Natural killer cell treated with Interleukin-12 subunit alpha and Interleukin-12 subunit beta and Interleukin-15 and Interleukin-18, amount 100 ng/mL, for 72 hours (primary cell): Measurements from ENCODE around the gene POGLUT3. TPM values are rescaled to one million over a fixed set of nuclear protein-coding genes. Genes with fewer than 3 reads are reported as not detected.

Source experiments
- ATAC-seq, 2 donors: fragments of 150-1000 bp; cut with Tn5 transposase in 1 of 2; sonication (Bioruptor Pico), chemical (Tn5 transposase) in 1 of 2; 2 replicates each; pipeline ENCODE4 v1.10.0; 2021
- DNase-seq: peaks from one replicate; pipeline ENCODE4 v3.0.0; 2022; ENCODE audit warnings: low spot score
- H3K27ac Mint-ChIP-seq, 2 donors: 1 replicate in 1 of 2; 2 replicates in 1 of 2; pipeline ENCODE4 v1.8.0; 2022; ENCODE audit warnings: mixed read lengths in 2 of 2, mild to moderate bottlenecking in 1 of 2, moderate library complexity in 1 of 2
- H3K27me3 Mint-ChIP-seq, 2 donors: 1 replicate in 1 of 2; 2 replicates in 1 of 2; pipeline ENCODE4 v1.8.0; 2022; ENCODE audit warnings: mixed read lengths in 2 of 2
- H3K36me3 Mint-ChIP-seq: one replicate; pipeline ENCODE4 v1.8.0; 2022; ENCODE audit warnings: mixed read lengths
- H3K4me1 Mint-ChIP-seq, 2 donors: 1 replicate in 1 of 2; 2 replicates in 1 of 2; pipeline ENCODE4 v1.8.0; 2022; ENCODE audit warnings: low read depth in 2 of 2, mixed read lengths in 2 of 2, mild to moderate bottlenecking in 1 of 2
- H3K4me3 Mint-ChIP-seq: one replicate; pipeline ENCODE4 v1.8.0; 2022; ENCODE audit warnings: mixed read lengths
- H3K9me3 Mint-ChIP-seq: 2 replicates; pipeline ENCODE4 v1.8.0; 2022; ENCODE audit warnings: mixed read lengths
- total RNA-seq, 2 donors: library from RNA; stranded (reverse); gene quantifications; one replicate each; pipeline ENCODE4 v1.2.3, GENCODE V29; 2022

Gene POGLUT3
- total RNA-seq, 2 donors from 2014 or later: 14.7 to 15.6 TPM

- Mint-ChIP-seq H3K4me1 (peaks cover 13 to 20% of the 10 kb centered on the region in 2 donors), H3K4me3 (no peak overlapping the region), H3K27ac (peak overlapping the region in 1 of 2 donors; percentile 74), H3K9me3 (no peaks in the 10 kb centered on the region), H3K27me3 (no peaks in the 10 kb centered on the region), H3K36me3 (peaks cover 2% of the 10 kb centered on the region)
- DNase-seq (no peak), ATAC-seq (no peak)
Measured at GRCh38 chr11:108494182-108494581, 4.0 kb downstream of the POGLUT3 start.

- ATAC-seq (no peak), DNase-seq (no peak)
- Mint-ChIP-seq H3K27ac (no peak overlapping the region), H3K27me3 (no peaks in the 10 kb centered on the region), H3K36me3 (peaks cover 8% of the 10 kb centered on the region), H3K4me1 (peaks cover 4 to 10% of the 10 kb centered on the region in 2 donors), H3K4me3 (no peak overlapping the region), H3K9me3 (no peaks in the 10 kb centered on the region)
Measured at GRCh38 chr11:108491936-108492335, 6.2 kb downstream of the POGLUT3 start.

- Mint-ChIP-seq H3K4me1 (peaks cover 0 to 4% of the 10 kb centered on the region in 2 donors), H3K36me3 (peaks cover 30% of the 10 kb centered on the region), H3K9me3 (no peaks in the 10 kb centered on the region), H3K27ac (peak overlapping the region in 1 of 2 donors; percentile 22), H3K27me3 (no peaks in the 10 kb centered on the region), H3K4me3 (no peak overlapping the region)
- DNase-seq (no peak), ATAC-seq (no peak)
Measured at GRCh38 chr11:108486828-108487227, 11.4 kb downstream of the POGLUT3 start.

- peaks cover 35% of the 10 kb centered on the region for H3K36me3 Mint-ChIP-seq
- peak overlapping the region in 1 of 2 donors; percentile 22 for H3K27ac Mint-ChIP-seq
- DNase-seq: no peak
- no peaks in the 10 kb centered on the region for H3K27me3 Mint-ChIP-seq
- H3K9me3 Mint-ChIP-seq: no peaks in the 10 kb centered on the region
- H3K4me1 Mint-ChIP-seq: peaks cover 0 to 4% of the 10 kb centered on the region in 2 donors
- no peak overlapping the region for H3K4me3 Mint-ChIP-seq
- ATAC-seq: no peak
Measured at GRCh38 chr11:108486331-108486730, 11.9 kb downstream of the POGLUT3 start.

- no peak for ATAC-seq
- Mint-ChIP-seq H3K4me3 (no peak overlapping the region), H3K36me3 (peaks cover 29% of the 10 kb centered on the region), H3K9me3 (no peaks in the 10 kb centered on the region), H3K4me1 (peaks cover 0 to 4% of the 10 kb centered on the region in 2 donors), H3K27ac (no peak overlapping the region), H3K27me3 (no peaks in the 10 kb centered on the region)
- no peak for DNase-seq
Measured at GRCh38 chr11:108483163-108483562, 15.0 kb downstream of the POGLUT3 start.

GRCh38 chr11:108474664-108475463, 23.3 kb downstream of the POGLUT3 start:
- Mint-ChIP-seq H3K4me1 (no peaks in the 10 kb centered on the region), H3K27me3 (no peaks in the 10 kb centered on the region), H3K36me3 (peaks cover 6% of the 10 kb centered on the region), H3K4me3 (no peak overlapping the region), H3K27ac (no peak overlapping the region), H3K9me3 (no peaks in the 10 kb centered on the region)
- DNase-seq (no peak), ATAC-seq (no peak)

GRCh38 chr11:108472681-108473080, 25.5 kb downstream of the POGLUT3 start:
- Mint-ChIP-seq H3K4me1 (no peaks in the 10 kb centered on the region), H3K4me3 (no peak overlapping the region), H3K27ac (no peak overlapping the region), H3K27me3 (no peaks in the 10 kb centered on the region), H3K36me3 (peaks cover 6% of the 10 kb centered on the region), H3K9me3 (no peaks in the 10 kb centered on the region)
- ATAC-seq (no peak), DNase-seq (no peak)

- no peak overlapping the region for H3K4me3 Mint-ChIP-seq
- DNase-seq: no peak
- ATAC-seq: no peak
- H3K36me3 Mint-ChIP-seq: no peaks in the 10 kb centered on the region
- H3K27ac Mint-ChIP-seq: peak overlapping the region; percentile 26 to 99
- peaks cover 15 to 16% of the 10 kb centered on the region in 2 donors for H3K4me1 Mint-ChIP-seq
- no peaks in the 10 kb centered on the region for H3K27me3 Mint-ChIP-seq
- H3K9me3 Mint-ChIP-seq: no peaks in the 10 kb centered on the region
Measured at GRCh38 chr11:108468478-108468864, 29.7 kb downstream of the POGLUT3 start.

GRCh38 chr11:108467091-108467823, 30.9 kb downstream of the POGLUT3 start, which contains the start of gene C11orf65:
Gene C11orf65 (minus strand): TSS chr11:108467529. CDS start chr11:108461559, 5,970 bp downstream.
- peak; percentile 100 for ATAC-seq

GRCh38 chr11:108466405-108466804, 31.8 kb downstream of the POGLUT3 start:
- Mint-ChIP-seq H3K27ac (peak overlapping the region; percentile 98 to 99), H3K4me3 (peak overlapping the region; percentile 96), H3K4me1 (peaks cover 15 to 16% of the 10 kb centered on the region in 2 donors), H3K36me3 (no peaks in the 10 kb centered on the region), H3K9me3 (no peaks in the 10 kb centered on the region), H3K27me3 (no peaks in the 10 kb centered on the region)
- DNase-seq (no peak), ATAC-seq (no peak)

More at GRCh38 chr11:108467091-108467823, 30.9 kb downstream of the POGLUT3 start, which contains the start of gene C11orf65:
- Mint-ChIP-seq H3K36me3 (no peaks in the 10 kb centered on the region), H3K27ac (peak within 1 kb of the TSS; percentile 98 to 99), H3K27me3 (no peaks in the 10 kb centered on the region), H3K9me3 (no peaks in the 10 kb centered on the region), H3K4me3 (peak within 1 kb of the TSS; percentile 96), H3K4me1 (peaks cover 15 to 16% of the 10 kb centered on the region in 2 donors)
- DNase-seq: peak; percentile 94

GRCh38 chr11:108453207-108453835, 44.9 kb downstream of the POGLUT3 start:
- H3K4me1 Mint-ChIP-seq: no peaks in the 10 kb centered on the region
- no peak overlapping the region for H3K4me3 Mint-ChIP-seq
- ATAC-seq: no peak
- peaks cover 0 to 8% of the 10 kb centered on the region in 2 donors for H3K27me3 Mint-ChIP-seq
- peaks cover 13% of the 10 kb centered on the region for H3K36me3 Mint-ChIP-seq
- DNase-seq: no peak
- H3K27ac Mint-ChIP-seq: no peak overlapping the region
- peaks cover 12% of the 10 kb centered on the region for H3K9me3 Mint-ChIP-seq
